ENCODE measurements around the gene CACNA2D3.
A peak's percentile ranks its signal among the peaks of the same experiment; 100 is the strongest.

CACNA2D3 gene

GRCh38 chr3:54863786-54864185 lies 741.4 kb downstream of the CACNA2D3 start:
- no peak for DNase-seq

- DNase-seq = no peak
These were observed 743.0 kb downstream of the CACNA2D3 start for GRCh38 chr3:54865316-54865715.

GRCh38 chr3:54866251-54866650 lies 743.9 kb downstream of the CACNA2D3 start:
- DNase-seq = no peak

GRCh38 chr3:54870423-54870822 lies 748.1 kb downstream of the CACNA2D3 start:
- DNase-seq = peak; percentile 46

- no peak for DNase-seq
These were observed 749.5 kb downstream of the CACNA2D3 start for GRCh38 chr3:54871867-54872266.

- no peak for DNase-seq
These were observed 751.0 kb downstream of the CACNA2D3 start for GRCh38 chr3:54873059-54874010.

DNA sequence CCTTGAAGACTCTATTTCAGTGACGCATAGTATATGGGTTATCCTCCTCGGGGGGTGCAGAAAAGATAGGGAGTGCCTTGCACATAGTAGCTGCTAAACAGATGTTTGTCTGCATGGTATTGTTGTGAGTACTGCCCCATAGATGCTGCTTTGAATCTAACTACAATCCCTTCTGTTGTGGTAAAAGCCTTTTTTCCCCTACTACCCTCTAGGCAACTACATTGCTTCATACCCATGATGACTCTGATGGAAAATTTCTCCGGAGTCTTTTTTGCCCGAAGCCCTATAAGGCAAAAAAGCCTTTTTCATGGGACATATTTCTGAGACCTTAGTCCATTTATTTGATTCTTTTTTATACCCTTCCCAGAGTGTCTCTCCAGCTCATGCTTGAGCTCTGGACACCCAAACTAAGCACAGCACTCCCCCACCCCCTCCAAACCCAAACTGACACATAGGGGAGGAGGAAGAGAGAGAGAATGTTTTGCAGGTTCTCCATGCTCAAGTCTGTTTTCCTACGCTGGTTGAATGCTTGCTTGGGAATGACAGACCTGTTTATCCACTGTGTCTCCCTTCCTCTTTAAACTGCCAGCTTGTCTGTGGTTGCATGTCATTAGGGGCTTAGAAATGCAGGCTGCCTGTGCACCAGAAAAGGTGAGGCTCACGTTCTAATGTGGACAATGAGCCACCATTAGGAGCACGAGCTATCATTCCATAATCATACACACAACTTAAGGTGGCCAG lies 752.6 kb downstream of the CACNA2D3 start:
- no peak for DNase-seq

- DNase-seq = no peak
These were observed 753.4 kb downstream of the CACNA2D3 start for GRCh38 chr3:54875596-54876268.

DNA sequence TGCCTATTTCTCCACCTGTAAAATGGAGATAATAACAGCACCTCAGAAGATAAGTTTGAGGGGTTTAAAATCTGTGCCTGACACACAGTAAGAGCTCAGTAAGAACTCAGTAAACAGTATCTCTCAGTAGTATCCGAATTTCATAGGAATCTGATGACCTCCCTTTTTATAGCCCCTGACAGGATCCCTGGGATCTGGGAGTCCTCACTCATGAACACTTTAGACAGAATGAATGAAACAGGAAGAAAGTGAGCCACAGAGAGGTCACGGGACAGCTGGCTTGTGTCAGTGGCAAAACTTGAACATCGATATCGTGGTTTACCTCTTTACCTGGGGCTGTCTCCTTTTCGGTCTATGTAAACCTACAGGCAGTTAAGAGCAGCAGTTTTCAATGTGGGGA lies 754.3 kb downstream of the CACNA2D3 start:
- no peak for DNase-seq

GRCh38 chr3:54877730-54878129 lies 755.4 kb downstream of the CACNA2D3 start:
- no peak for DNase-seq

- DNase-seq = no peak
These were observed 755.8 kb downstream of the CACNA2D3 start for GRCh38 chr3:54878145-54878544.

- DNase-seq = no peak
These were observed 759.9 kb downstream of the CACNA2D3 start for GRCh38 chr3:54882129-54882833.

- DNase-seq = no peak
These were observed 765.8 kb downstream of the CACNA2D3 start for GRCh38 chr3:54888162-54888561.

GRCh38 chr3:54888873-54889272 lies 766.5 kb downstream of the CACNA2D3 start:
- DNase-seq = no peak

DNA sequence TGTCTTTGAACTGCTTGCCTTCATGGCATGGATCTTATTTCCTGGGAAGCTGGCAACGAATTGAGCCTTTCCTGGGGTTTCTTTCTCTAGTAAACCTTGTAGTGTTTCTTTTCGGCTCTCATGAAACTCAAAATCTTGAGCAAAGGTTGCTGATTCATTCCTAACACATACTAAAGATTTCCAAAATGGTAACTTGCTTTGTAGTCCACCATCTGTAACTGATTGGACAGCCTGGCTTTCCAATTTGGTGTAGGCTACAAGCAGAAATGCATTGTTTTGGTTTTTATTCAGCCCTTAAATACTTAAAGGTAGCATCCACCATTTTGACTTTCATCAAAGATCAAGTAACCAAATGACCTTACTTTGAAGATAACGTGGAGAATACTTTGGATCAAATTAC lies 767.4 kb downstream of the CACNA2D3 start:
- DNase-seq = no peak

DNA sequence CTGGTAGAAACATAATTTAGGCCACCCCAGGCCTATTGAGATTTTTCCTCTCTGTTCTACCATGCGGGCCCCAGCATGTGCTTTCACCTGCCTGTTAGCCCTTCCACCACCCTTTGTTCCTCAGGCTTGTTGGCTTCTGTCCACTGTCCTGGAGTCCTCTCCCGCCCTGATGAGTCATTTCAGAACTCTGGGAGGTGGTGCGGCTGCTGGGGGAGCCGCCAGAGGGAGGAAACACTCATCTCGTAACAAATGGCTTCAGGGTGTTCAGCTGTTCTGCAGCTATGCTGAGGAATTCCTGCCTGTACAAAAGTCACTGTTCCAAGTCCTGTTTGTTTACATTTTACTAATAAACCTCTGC lies 769.2 kb downstream of the CACNA2D3 start:
- peak; percentile 56 for DNase-seq

DNA sequence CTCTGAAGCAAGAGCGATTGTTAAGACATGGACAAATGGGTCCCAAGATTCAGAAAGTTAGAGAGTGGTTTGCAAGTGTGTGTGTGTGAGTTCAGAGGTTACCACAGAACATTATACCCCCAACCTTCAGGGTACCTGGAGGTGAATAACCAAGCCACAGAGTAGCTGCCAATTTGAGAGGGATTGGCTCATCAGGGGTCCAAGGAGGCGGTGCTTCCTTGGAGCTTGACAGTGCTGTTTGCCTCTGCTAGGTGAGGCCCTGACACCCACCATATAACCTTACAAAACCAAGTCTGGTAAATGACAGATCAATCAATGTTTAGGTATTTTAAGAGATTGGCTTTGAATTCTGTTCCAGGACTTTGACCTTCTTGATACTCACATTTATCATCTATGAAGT lies 769.8 kb downstream of the CACNA2D3 start:
- no peak for DNase-seq

DNA sequence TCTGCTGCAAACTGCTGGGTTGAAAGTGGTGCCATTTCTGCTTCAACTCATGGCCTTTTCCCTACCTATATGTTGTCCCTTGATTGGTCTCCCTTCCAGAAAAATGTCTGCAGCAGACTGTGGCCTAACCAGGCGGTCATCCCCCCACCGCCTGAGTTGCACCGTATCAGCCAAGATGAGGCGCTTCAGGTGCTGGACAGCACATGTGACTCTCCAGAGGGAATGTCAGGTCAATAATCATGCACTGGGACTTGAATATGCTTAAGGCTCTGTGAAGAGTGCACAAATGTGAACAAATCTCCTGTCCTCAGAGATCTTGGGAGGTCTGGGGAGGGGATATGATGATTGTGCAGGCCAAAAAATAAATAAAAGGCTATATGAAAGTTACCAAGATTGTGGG lies 773.3 kb downstream of the CACNA2D3 start:
- no peak for DNase-seq

DNA sequence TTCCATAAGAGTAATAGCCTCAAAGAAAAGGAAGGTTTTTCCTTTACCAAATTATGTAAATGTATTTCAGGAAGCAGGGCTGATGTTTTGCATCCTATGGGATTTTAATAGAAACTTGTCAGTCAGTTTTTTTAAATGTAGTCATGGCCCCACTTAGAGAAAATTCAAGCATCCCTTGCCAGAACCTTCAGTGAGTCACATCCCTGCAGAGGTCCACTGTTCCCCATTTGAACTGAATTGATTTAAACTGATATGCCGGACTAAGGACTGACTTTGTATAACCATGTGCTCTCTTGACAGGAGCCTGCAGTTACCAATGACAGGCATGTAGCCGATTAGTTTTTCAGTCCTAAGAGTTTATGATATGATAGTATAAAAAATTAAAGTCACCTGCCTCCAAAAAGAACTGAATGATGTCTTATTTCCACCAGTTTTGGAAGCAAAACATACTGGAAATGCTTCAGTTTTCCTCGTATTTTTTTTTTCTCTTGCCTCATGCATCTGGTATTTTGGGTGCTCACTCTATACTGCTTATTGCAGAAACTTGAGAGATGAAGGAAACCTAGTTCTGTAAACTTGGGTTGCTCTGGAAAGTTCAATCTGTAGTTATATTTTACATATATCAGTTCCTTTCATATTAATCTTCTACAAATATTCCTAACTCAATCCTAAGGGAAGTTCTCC lies 774.8 kb downstream of the CACNA2D3 start:
- DNase-seq = no peak

GRCh38 chr3:54899273-54899672 lies 776.9 kb downstream of the CACNA2D3 start:
- no peak for DNase-seq

DNA sequence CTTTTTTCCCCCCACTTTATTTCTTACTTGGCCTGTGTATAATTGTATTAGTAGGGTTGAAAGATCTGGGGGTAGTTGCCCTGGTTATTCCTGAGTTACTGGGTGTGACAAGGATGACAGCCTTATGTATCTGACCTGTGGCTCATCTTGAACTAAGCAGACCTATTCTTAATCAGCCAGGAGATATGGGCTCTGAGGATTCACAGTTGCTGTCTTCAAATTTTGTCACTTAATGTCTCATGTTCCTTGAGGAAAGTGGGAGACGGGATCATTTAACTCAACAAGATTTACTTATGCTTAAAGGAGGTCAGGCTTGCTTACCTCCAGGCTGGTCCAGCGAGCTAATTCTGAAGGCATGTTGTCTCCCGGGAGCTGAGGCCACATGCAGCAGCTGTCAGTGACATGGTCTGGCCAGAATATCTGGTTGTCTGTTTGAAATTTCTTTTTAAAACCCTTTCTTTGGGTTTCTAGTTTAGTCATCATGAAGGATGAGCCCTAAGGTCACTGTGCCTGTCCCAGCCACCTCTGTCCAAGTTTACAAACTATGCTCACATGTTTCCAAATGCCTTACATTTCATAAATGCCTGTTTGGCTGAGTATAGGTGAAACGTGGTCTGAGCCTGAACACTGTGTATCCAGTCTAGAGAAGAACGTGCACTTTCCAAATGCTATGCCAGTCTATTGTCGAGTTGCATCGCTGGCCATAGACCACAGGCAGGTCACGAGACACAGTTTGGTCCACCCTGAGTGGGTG lies 778.7 kb downstream of the CACNA2D3 start:
- DNase-seq = no peak
